HG03354 (cell line): Measurements from ENCODE around the gene ACYP2.
"Not testable (repeated sequence)": the region's sequence is repeated elsewhere in the genome, so short reads cannot be mapped to it uniquely, and the experiment has no call there.

Experiments used
- ATAC-seq: cut with Tn5 transposase; IDR thresholded peaks from one replicate; pipeline ENCODE4 v1.9.1; 2021; ENCODE audit warnings: mild to moderate bottlenecking; ENCODE audit not compliant: unreplicated experiment, poor library complexity, severe bottlenecking

ACYP2 gene

DNA sequence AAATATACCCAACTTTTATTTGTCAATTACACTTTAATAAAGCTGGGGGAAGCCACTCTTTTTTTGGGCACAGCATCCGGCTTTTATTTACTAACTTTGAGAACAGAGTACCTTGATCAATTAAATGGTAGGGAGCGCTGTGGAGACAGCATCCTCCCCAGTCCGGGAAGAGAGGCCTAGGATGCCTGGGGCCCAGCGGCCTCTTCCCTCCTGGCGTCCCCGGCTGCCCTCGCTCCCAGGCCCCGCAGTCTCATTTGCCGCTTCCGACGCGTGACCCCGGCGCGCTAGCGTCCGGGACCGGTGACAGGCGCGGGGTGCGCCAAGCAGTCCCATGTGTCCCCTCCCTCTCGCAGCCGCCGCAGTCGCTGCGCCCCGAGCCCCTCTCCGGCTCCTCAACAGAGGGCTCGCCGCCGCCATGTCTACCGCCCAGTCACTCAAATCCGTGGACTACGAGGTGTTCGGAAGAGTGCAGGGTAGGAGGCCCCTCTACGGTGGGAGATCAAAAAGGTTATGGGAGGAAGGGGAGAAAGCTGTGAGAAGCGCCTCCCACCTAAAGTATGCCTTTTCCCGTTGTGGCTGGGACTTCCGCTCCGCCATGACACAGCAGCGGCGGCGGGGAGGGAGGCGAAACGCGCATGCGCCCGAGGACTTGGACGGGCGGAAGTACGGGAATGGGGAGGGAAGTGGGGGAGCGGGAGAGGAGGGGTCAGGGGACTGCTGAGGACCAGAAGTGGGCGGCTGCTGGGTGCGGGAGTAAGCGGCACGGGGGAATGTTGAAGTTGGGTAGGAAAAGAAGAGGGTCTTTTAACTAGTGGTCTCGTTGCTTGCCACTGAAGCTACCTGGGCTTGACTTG, at the start of gene ACYP2:
Gene ACYP2 (plus strand): TSS at position 332 of the 854 bp plus-strand sequence.
- ATAC-seq = peak; percentile 89

DNA sequence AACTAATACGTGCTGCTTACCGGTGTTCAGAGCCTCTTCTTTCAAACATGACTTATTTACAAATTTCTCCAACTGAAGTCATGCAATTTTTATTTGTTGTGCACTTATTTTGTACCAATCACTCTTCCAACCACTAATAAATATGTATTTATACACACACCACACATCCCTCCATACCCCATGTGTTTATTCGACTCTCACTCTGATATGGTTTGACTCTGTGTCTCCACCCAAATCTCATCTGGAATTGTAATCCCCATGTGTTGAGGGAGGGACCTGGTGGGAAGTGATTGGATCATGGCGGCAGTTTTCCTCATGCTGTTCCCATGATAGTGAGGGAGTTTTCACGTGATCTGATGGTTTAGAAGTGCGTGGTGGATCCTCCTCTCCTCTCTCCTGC, 49.5 kb upstream of the ACYP2 start:
- ATAC-seq = no peak

DNA sequence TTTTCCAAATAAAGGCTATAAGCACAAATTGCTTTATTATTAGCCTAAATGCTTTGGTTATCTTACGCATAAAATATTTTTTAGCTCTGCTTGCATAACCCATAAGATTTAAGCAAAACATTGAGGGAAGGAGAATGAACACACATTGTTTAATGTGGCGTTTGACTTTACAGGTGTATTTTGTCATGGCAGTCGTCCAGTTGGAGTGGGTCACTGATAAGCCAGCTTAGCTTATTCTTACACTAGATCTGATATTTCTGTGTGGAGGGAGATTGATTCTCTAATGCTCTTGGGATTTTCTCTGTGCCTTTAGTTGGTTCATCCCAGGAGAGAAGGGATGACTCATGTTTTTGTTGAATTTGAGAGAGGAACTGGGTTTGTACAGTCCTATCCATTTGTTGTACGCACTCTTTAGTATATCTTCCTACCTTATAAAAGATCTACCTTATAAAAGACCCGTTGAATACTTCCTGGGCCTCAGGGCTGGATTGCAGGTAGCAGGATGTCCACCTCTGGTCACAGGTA, 47.5 kb upstream of the ACYP2 start:
- no peak for ATAC-seq

DNA sequence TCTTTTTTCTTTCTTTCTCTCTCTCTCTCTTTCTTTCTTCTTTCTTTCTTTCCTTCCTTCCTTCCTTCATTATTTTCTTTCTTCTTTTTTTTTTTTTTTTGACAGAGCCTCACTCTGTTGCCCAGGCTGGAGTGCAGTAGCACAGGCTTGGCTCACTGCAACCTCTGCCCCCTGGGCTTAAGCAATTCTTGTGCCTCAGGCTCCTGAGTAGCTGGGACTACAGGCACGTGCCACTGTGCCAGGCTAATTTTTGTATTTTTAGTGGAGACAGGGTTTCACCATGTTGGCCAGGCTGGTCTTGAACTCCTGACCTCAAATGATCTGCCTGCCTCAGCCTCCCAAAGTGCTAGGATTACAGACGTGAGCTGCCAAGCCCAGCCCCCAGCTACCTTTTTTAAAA, 42.9 kb upstream of the ACYP2 start:
- ATAC-seq = not testable (repeated sequence)

DNA sequence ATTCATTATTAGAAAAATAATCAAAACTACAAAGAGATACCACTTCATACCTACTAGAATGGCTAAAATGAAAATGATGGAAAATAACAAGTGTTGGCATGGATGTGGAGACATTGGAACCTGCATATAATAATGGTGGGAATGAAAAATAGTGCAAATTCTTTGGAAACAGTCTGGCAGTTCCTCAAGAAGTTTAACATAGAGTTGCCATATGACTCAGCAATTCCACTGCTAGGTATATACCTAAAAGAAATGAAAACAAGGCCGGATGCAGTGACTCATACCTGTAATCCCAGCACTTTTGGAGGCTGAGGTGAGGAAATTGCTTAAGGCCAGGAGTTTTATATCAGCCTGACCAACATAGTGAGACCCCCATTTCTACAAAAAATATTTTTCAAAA, 41.6 kb upstream of the ACYP2 start:
- ATAC-seq = peak; percentile 61

DNA sequence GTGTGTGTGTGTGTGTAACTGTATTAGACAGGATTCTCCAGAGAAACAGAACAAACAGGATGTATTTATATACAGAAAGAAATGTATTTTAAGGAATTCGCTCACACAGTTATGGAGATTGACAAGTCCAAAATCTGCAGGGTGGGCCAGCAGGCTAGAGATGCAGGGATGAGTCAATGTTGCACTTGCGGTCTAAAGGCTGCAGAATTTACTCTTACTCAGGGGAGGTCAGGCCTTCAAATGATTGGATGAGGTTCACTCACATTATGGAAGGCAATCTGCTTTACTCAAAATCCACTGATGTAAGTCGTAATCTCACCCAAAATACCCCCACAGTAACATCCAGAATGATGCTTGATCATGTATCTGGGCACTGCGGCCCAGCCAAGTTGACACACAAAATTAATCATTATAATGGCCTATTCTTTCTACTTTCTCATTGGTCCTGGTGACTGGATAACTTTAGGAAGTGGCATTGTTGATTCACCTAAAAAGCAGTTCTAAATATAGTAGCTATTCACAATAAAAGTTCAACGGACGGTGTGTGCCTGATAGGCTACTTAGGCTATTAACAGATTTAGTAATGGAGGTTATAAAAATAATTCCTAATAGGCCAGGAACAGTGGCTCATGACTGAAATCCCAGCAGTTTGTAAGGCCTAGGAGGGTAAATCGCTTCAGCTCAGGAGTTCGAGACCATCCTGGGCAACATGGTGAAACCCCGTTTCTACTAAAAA, 40.6 kb upstream of the ACYP2 start:
- no peak for ATAC-seq

DNA sequence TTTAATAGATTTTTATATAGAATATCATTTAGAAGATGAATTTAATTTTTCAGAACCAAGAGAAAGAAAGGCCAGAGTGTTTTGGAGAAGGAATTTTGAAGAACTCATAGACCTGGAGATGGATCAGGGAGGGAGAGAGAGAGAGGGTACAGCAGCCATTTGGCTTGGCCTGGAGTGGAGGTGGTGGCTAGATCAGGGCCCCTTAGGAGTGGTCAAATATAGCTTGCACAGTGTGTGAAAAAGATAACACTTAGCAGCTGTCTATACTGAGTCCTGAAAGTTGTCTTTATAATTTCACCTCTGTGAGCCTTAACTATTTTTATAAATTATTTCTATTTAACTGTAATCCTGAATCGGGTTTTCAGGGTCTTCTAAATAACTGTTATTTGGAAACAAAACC, 38.8 kb upstream of the ACYP2 start:
- ATAC-seq = no peak

DNA sequence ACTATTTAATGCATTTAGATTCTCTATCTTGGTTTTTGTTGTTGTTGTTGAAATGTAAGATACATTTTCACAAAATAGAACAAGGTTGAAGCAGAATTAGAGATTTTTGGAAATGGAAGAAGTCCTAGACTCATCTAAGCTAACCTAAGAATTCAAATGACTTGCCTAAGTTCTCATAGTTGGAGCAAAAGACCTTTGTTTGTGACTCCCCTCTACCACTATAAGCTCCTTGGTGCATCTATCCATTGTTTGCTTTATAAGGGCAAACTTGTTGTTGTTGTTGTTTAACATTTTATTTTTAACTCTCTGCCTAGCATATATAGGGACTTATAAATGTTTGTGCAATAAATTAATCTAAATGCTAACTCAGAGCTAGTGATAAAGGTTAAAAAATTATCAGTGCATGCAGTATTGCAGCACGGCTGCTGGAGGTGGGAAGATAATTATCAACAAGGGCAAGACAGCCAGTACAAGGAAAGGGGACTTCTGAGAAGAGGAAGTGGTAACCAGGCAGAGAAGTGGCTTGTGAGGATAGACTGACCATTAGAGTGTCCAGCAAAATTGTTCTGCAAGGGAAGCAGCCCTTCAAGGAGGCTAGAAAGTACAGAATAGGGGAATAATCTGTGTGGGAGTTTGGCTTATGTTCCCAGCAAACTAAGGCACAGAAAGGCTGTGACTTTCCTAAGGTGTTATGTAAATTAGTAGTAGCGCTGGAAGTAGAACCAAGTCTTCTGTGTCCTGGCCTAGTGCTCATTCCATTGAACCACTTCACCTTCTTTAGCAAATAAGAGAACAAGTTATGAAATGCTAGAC, 38.1 kb upstream of the ACYP2 start:
- no peak for ATAC-seq

DNA sequence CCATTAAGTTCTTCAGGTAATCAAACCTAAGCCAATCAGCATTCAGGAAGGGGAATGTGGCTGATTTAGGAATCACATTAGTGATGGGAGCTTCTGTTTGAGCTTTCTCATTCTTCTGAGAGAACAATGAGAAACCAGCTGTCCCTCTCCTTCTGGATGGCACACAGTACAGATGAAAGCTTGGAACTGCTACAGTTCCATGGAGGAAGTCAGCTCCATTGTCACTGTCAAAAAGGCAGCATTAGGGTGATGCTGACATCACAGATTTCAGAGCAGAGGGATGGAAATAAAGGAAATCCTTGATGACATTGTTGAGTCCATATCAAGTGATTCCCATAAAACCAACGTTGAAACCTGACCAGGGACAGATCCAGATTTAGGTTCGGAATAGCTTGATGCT, 36.1 kb upstream of the ACYP2 start:
- no peak for ATAC-seq

DNA sequence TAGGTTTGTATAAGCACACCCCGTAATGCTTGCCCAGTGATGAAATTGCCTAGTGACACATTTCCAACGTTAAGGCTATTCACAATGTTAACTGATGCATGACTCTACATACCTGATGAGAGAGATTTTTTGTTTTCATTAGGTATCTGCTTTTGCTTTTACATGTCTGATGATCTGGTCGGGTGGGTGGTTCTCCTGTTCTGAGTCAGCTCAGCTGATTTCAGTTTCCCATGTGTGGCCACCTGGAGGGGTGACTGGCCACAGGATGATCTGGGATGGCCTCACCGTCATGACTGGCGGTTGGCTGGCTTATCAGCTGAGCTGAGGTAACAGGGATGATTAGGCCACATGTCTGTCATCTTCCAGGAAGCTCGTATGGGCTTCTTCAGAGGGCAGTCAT, 33.8 kb upstream of the ACYP2 start:
- ATAC-seq = peak; percentile 97

DNA sequence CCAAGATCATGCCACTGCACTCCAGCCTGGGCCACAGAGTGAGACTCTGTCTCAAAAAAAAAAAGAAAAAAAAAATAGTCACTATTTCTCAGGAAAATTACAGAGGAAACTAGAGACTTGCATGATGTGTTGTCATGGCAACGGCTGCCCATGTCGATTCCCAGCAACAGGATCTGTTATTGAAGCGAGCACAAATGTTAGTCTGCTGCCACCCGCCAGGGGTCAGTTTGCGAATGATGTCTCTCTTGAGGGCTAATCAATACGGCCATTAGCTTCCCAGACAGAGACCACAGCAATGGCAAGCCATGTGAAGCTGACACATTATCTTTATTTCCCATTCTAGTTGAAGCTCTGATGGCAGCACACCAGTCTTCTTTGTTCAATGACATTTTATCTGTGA, 32.4 kb upstream of the ACYP2 start:
- ATAC-seq = no peak

DNA sequence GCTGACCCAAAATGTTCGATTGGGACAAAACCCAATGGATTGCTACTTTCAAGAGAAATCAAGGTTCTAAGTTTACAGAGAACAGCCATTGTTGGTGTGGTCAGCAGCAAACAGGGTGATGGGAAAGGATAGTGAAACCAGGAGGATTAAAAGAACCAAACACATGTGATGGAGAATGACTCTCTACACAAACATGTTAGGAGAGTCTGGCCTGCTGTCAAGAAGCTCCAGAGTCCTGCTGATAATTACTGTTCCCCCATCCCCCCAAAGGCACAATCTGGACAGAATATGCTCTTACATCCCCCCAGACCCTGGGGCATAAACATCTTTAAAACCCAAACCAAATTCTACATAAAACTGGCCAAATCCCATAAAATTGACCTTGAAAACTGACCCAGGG, 32.0 kb upstream of the ACYP2 start:
- ATAC-seq = no peak

DNA sequence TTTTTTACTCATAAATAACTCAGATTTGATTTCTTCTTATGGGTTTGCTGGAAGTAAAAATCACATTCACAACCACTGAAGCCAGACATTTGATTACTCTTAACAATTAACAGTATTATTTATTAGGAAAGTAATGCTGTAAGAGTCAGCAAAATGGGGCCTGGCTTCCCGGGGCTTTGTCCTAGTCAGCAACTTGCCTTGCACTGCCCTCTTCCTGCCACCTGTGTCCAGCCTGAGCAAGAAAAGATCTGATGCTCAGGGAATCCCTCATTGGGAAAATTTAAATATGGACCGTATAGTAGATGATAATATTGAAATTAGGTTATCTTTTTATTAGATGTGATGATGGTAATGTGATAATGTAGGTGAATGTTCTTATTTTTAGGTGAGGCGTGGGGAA, 30.8 kb upstream of the ACYP2 start:
- no peak for ATAC-seq

DNA sequence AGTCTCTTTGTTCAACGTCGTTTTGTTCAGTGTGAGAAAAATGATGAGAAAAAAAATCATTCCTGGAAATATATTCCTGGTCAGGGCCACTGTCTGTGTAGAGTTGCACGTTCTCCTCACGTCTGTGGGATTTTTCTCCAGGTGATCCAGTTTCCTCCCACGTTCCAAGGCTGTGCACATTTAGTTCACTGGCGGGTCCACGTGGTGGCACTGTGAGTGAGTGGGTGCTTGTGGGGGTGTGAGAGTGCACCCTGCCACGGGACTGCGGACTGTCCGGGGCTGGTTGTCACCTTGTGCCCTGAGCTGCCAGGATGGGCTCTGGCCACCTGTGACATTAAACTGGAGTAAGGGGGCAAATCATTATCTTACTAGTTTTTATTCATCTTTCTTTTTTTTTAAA, 30.3 kb upstream of the ACYP2 start:
- no peak for ATAC-seq

DNA sequence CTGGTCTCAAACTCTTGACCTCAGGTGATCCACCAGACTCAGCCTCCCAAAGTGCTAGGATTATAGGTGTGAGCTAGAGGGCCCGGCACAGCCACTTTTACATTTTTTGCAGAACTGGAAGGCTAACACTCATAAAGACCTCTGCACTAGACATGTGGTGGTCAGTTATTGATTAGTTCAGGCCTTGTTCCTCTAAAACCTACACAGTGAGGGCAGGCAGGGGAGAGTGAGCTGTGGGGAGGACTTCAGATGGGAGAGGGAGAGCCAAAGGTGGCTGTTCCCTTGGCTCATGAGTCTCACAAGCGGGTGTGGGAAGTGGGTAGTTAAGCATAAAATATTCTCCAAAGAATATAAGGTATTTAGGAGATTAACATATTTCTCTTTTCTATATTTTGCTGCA, 29.3 kb upstream of the ACYP2 start:
- ATAC-seq = no peak

DNA sequence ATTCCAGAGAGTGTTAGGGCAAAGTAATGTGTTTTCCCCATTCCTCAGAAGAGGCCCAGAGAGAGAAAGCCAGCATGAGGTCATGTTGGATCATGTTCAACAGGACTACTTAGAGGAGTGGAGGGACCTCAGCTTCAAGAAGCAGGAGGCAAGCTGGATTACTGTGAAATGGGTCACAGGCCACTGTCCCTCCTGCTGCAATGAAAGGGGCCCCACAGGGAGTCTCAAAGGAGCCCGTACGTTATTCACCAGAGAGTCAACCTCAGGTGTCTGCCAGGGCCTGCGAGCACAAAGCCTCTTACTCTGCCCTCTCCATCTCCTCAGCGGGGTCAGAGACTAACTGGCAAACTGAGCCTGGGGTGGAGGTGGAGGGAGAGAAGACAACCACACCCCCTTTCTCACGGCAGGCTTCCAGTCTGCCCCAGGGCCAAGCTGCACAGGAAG, 27.2 kb upstream of the ACYP2 start:
- ATAC-seq = no peak

DNA sequence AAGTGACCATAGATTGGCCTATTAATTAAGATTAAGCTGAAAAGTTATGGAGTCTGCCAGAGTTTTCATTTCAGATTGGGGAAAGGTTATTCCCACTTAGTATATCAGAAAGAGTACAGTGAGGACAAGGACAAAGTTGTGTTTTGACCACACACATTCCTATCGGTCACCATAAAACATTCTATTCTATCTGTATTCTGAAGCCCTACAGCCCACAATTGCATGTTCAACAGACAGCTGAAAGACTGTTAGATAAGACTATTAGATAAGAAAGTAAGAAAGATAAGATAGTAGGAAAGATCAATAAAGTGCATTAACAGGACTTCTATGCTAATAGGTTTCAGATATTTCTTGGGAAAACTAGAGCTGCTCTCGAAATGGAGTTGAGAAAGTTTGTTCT, 26.7 kb upstream of the ACYP2 start:
- ATAC-seq = no peak

DNA sequence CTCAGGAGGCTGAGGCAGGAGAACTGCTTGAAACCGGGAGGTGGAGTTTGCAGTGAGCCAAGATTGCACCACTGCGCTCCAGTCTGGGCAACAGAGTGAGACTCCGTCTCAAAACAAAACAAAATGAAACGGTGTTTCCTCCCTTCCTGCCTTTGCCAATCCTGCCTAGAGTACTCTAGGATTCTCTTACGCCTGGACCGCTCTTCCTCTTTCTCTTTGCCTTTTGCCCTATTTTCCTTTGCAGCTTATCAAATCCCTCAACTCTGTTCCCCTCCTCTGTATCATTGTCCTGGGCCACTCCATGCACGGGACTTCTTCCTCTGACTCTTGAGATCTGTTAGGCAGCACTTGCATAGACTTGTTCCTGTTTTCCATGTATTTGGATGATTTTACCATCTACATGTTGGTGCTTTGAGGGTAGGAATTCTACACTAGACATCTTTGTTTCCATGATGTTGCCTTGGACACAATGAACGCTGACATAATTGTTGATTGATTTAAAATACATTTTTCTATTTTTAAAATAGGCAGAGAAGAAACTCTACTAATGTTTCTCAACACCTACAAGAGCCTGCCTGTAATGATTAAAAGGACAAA, 24.8 kb upstream of the ACYP2 start:
- ATAC-seq = no peak

DNA sequence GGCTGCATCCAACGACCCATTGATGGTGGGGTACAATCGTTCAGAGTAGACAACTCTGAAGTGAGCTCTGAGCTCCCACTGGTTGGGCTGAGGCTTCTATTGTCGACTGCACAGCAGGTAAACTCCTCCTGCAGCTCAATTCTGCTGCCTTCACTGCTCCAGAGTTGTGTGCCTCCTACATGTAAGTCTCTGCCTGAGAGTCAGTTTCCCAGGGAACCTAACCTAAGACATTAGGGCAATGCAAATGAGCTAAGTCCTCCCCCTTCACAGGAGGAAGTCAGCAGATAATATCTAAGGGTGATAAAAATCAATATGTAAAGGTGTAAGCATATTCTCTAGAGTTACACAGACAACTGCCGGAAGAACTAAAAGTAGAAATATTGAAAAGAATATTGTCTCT, 22.5 kb upstream of the ACYP2 start:
- peak; percentile 70 for ATAC-seq

DNA sequence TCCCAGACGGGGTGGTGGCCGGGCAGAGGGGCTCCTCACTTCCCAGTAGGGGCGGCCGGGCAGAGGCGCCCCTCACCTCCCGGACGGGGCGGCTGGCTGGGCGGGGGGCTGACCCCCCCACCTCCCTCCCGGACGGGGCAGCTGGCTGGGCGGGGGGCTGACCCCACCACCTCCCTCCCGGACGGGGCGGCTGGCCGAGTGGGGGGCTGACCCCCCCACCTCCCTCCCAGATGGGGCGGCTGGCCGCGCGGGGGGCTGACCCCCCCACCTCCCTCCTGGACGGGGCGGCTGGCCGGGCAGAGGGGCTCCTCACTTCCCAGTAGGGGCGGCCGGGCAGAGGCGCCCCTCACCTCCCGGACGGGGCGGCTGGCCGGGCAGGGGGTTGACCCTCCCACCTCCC, 20.0 kb upstream of the ACYP2 start:
- ATAC-seq = not testable (repeated sequence)
